ENCODE measurements around the gene BLOC1S3. TPM values are rescaled to one million over a fixed set of nuclear protein-coding genes. Genes with fewer than 3 reads are reported as not detected.

Gene BLOC1S3
- total and polyA plus RNA-seq, 2 of the 13 experiments (the other 11 are each of a cell fraction or from before 2014, with no cell fraction given), result 4.3 to 4.8 TPM

DNA sequence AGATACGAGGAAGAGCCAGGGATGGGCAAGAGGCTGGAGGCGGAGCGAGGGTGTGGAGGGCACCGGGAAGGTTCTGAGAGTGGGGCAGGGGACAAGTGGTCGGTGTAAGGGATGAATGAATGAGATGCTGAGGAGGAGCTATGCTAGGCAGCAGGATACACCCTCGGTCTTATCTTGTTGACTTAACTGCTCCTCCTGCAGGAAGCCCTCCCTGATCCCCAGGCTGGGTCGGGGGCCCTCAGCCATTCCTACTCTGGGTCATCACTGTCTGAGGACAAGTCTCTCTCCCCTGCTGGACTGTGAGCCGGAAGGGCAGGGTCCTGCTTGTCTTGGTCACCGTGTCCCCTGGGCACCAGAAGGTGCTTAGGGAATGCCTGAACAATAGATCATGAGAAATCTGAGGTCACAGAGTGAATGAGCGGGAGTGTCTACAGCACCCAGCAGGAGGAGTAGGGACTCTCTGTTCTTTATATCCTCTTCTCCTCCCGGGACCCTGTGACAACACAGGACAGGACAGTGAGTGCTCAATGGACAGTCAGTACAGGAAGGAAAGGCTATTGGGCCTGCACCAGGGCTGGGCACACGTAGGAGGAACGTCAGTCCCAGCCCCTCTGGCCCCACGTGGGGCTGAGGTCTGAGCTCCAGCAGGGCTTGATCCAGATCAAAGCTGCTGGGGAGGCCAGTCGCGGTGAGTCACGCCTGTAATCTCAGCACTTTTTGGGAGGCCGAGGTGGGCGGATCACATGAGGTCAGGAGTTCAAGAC lies 24.3 kb upstream of the BLOC1S3 start (continued):
- TF ChIP-seq FOXP4 (CRISPR knock-in tag; IDR thresholded peaks at IDR 0.05), result peak; percentile 52; the same call in 1 of the 2 replicates
- TF ChIP-seq NBN (conservative IDR thresholded peaks at IDR 0.05), result no peak
- TF ChIP-seq WIZ (CRISPR knock-in tag; IDR thresholded peaks at IDR 0.05), result no peak
- TF ChIP-seq SKIL (CRISPR knock-in tag; IDR thresholded peaks at IDR 0.05; ENCODE audit: borderline replicate concordance), result peak; percentile 75; the same call in 1 of the 2 replicates
- no peak for TF ChIP-seq ZNF615 (CRISPR knock-in tag; IDR thresholded peaks at IDR 0.05; ENCODE audit: borderline replicate concordance)
- no peak for TF ChIP-seq ZNF33A (CRISPR knock-in tag; IDR thresholded peaks at IDR 0.05; ENCODE audit: borderline replicate concordance)
- TF ChIP-seq ZNF713 (CRISPR knock-in tag; IDR thresholded peaks at IDR 0.05), result no peak
- no peak for TF ChIP-seq ZNF777 (CRISPR knock-in tag; IDR thresholded peaks at IDR 0.05)
- no peak for TF ChIP-seq NFIB (CRISPR knock-in tag; IDR thresholded peaks at IDR 0.05; ENCODE audit: borderline replicate concordance)
- TF ChIP-seq, protein P1, sequence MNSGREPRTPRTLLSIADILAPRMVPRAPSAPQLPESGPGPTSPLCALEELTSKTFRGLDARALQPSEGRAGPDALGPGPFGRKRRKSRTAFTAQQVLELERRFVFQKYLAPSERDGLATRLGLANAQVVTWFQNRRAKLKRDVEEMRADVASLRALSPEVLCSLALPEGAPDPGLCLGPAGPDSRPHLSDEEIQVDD (CRISPR knock-in tag; IDR thresholded peaks at IDR 0.05; ENCODE audit: borderline replicate concordance), result no peak
- TF ChIP-seq FOXJ3 (CRISPR knock-in tag; IDR thresholded peaks at IDR 0.05; ENCODE audit: borderline replicate concordance), result no peak
- TF ChIP-seq ZNF619 (CRISPR knock-in tag; IDR thresholded peaks at IDR 0.05), result no peak
- TF ChIP-seq SP1 (IDR thresholded peaks at IDR 0.05), result no peak
- peak; percentile 71 for TF ChIP-seq SP1 (CRISPR knock-in tag; IDR thresholded peaks at IDR 0.05)
- TF ChIP-seq KDM3A (CRISPR knock-in tag; IDR thresholded peaks at IDR 0.05; ENCODE audit: low read depth), result no peak
- TF ChIP-seq SOX5 (CRISPR knock-in tag; IDR thresholded peaks at IDR 0.05; ENCODE audit: borderline replicate concordance), result peak; percentile 52
- TF ChIP-seq ZBTB7B (CRISPR knock-in tag; IDR thresholded peaks at IDR 0.05), result 0 out of 2 replicates have a peak, but pooled peaks have one; percentile 12
- no peak for TF ChIP-seq GTF2F1 (IDR thresholded peaks at IDR 0.05; ENCODE audit: low read length)
- TF ChIP-seq ZFP36L1 (CRISPR knock-in tag; IDR thresholded peaks at IDR 0.05), result no peak
- no peak for TF ChIP-seq NPAS2 (CRISPR knock-in tag; IDR thresholded peaks at IDR 0.05; ENCODE audit: borderline replicate concordance)
- no peak for TF ChIP-seq ZNF253 (CRISPR knock-in tag; IDR thresholded peaks at IDR 0.05; ENCODE audit: borderline replicate concordance)

Data from HepG2 (cell line).